ENCODE measurements around the gene CCDC154.

Gene CCDC154

DNA sequence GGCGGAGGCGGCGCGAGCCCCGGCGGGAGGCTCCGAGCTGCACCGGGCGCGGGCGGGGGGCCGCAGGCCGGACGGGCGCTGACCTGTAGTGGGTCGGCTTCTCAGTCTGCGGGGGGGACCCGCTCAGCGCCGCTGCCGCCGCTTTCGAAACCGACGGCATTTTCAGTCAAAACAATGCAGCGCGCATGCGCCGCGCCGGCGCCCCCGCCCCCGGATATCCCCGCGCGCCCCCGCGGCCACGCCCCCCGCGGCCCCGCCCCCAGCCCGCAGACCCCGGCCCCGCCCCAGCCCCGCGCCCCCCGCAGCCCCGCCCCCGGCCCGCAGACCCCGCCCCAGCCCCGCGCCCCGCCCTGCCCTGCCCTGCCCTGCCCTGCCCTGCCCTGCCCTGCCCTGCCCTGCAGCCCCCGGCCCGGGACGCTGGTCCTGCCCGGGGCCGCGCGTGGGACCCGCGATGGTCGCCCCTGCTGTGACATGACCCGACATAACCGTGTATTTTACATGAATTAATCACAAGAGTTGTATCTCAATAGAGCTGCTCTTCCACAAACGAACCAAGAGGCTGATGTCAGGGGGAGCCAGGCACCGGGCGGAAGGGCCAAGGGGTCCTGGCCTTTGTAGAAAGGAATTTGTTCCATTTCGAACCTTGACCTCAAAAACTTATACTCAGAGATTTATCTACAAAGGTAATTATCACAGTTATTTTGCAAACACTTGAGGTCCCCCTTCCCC, 29.7 kb downstream of the CCDC154 start, which contains the start of gene UNKL:
TSS of gene UNKL (minus strand) at position 173 of the 729 bp plus-strand sequence. CDS start at position 160, 13 bp downstream.
- Histone ChIP-seq H3K27me3 (ENCODE audit: low read length) (no peaks in the 10 kb centered on the region), H3K4me3 (ENCODE audit: insufficient read depth, low read length, poor library complexity, severe bottlenecking) (peak within 1 kb of the TSS; percentile 80), H3F3A (ENCODE audit: insufficient read depth) (peaks cover 19% of the 10 kb centered on the region), H3K9me3 (ENCODE audit: insufficient read depth, low read length) (no peaks in the 10 kb centered on the region), H2AFZ (ENCODE audit: low read depth, low read length, severe bottlenecking) (peak within 1 kb of the TSS; percentile 65), H3K36me3 (ENCODE audit: low read length) (no peaks in the 10 kb centered on the region), H3K9ac (ENCODE audit: low read length) (peak within 1 kb of the TSS; percentile 86), H3K79me2 (ENCODE audit: insufficient read depth, low read length) (peaks cover 15% of the 10 kb centered on the region), H4K20me1 (ENCODE audit: low read depth, low read length) (no peaks in the 10 kb centered on the region), H3K4me2 (ENCODE audit: low read depth, low read length, poor library complexity, severe bottlenecking) (peak within 1 kb of the TSS; percentile 66), H3K9me2 (replicated peaks; ENCODE audit: insufficient read depth, low read length) (no peaks in the 10 kb centered on the region), H3K27ac (ENCODE audit: low read depth, low read length) (peak within 1 kb of the TSS; percentile 43)
- TF ChIP-seq EZH2phosphoT487 (conservative IDR thresholded peaks at IDR 0.05; ENCODE audit: low read length) = no peak
- TF ChIP-seq, protein P1, sequence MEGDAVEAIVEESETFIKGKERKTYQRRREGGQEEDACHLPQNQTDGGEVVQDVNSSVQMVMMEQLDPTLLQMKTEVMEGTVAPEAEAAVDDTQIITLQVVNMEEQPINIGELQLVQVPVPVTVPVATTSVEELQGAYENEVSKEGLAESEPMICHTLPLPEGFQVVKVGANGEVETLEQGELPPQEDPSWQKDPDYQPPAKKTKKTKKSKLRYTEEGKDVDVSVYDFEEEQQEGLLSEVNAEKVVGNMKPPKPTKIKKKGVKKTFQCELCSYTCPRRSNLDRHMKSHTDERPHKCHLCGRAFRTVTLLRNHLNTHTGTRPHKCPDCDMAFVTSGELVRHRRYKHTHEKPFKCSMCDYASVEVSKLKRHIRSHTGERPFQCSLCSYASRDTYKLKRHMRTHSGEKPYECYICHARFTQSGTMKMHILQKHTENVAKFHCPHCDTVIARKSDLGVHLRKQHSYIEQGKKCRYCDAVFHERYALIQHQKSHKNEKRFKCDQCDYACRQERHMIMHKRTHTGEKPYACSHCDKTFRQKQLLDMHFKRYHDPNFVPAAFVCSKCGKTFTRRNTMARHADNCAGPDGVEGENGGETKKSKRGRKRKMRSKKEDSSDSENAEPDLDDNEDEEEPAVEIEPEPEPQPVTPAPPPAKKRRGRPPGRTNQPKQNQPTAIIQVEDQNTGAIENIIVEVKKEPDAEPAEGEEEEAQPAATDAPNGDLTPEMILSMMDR (IDR thresholded peaks at IDR 0.05; ENCODE audit: insufficient read depth, low read length, poor library complexity, severe bottlenecking) = no peak

- H3K27me3 ChIP-seq (ENCODE audit: low read length) = no peaks in the 10 kb centered on the region
- peak overlapping the region; percentile 65 for H2AFZ ChIP-seq (ENCODE audit: low read depth, low read length, severe bottlenecking)
- H4K20me1 ChIP-seq (ENCODE audit: low read depth, low read length) = no peaks in the 10 kb centered on the region
- peak overlapping the region; percentile 80 for H3K4me3 ChIP-seq (ENCODE audit: insufficient read depth, low read length, poor library complexity, severe bottlenecking)
- peaks cover 19% of the 10 kb centered on the region for H3F3A ChIP-seq (ENCODE audit: insufficient read depth)
- H3K9me2 ChIP-seq (replicated peaks; ENCODE audit: insufficient read depth, low read length) = no peaks in the 10 kb centered on the region
- H3K4me2 ChIP-seq (ENCODE audit: low read depth, low read length, poor library complexity, severe bottlenecking) = peak overlapping the region; percentile 66
- TF ChIP-seq, protein P1 (IDR thresholded peaks at IDR 0.05; ENCODE audit: insufficient read depth, low read length, poor library complexity, severe bottlenecking) = peak; percentile 46
- TF ChIP-seq EZH2phosphoT487 (conservative IDR thresholded peaks at IDR 0.05; ENCODE audit: low read length) = no peak
- peak overlapping the region; percentile 86 for H3K9ac ChIP-seq (ENCODE audit: low read length)
- H3K27ac ChIP-seq (ENCODE audit: low read depth, low read length) = peak overlapping the region; percentile 43
- H3K79me2 ChIP-seq (ENCODE audit: insufficient read depth, low read length) = 0 out of 2 replicates have a peak, but pooled peaks cover 7% of the 10 kb centered on the region
- H3K36me3 ChIP-seq (ENCODE audit: low read length) = no peaks in the 10 kb centered on the region
- H3K9me3 ChIP-seq (ENCODE audit: insufficient read depth, low read length) = no peaks in the 10 kb centered on the region
Observed at GRCh38 chr16:1413684-1414531, 30.4 kb downstream of the CCDC154 start.

DNA sequence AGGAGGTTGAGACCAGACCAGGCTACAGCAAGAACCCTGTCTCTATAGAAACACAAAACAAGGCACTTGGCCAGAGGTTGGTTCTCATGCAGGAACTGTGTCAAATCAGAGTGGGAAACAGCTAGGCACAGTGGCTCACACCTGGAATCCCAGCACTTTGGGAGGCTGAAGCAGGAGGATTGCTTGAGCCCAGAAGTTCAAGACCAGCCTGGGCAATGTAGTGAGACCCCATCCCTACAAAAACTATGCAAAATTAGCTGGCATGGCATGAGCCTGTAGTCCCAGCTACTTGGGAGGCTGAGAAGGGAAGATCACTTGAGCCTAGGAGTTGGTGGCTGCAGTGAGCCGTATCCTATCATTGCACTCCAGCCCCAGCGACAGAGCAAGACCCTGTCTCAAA, 31.5 kb downstream of the CCDC154 start:
- no peak overlapping the region for H3K27ac ChIP-seq (ENCODE audit: low read depth, low read length)
- H2AFZ ChIP-seq (ENCODE audit: low read depth, low read length, severe bottlenecking) = no peak overlapping the region
- H3K27me3 ChIP-seq (ENCODE audit: low read length) = no peaks in the 10 kb centered on the region
- H3K9ac ChIP-seq (ENCODE audit: low read length) = no peak overlapping the region
- H4K20me1 ChIP-seq (ENCODE audit: low read depth, low read length) = no peaks in the 10 kb centered on the region
- no peaks in the 10 kb centered on the region for H3K9me3 ChIP-seq (ENCODE audit: insufficient read depth, low read length)
- no peaks in the 10 kb centered on the region for H3K9me2 ChIP-seq (replicated peaks; ENCODE audit: insufficient read depth, low read length)
- H3K4me2 ChIP-seq (ENCODE audit: low read depth, low read length, poor library complexity, severe bottlenecking) = no peak overlapping the region
- H3K79me2 ChIP-seq (ENCODE audit: insufficient read depth, low read length) = peaks cover 1% of the 10 kb centered on the region; the same call in 1 of the 2 replicates
- H3K36me3 ChIP-seq (ENCODE audit: low read length) = no peaks in the 10 kb centered on the region
- H3K4me3 ChIP-seq (ENCODE audit: insufficient read depth, low read length, poor library complexity, severe bottlenecking) = no peak overlapping the region
- H3F3A ChIP-seq (ENCODE audit: insufficient read depth) = peaks cover 19% of the 10 kb centered on the region
- TF ChIP-seq, protein P1 (IDR thresholded peaks at IDR 0.05; ENCODE audit: insufficient read depth, low read length, poor library complexity, severe bottlenecking) = no peak
- no peak for TF ChIP-seq EZH2phosphoT487 (conservative IDR thresholded peaks at IDR 0.05; ENCODE audit: low read length)
